ENCODE results near the gene ONECUT1. TPM values are rescaled to one million over a fixed set of nuclear protein-coding genes. Genes with fewer than 3 reads are reported as not detected.
A peak's percentile ranks its signal among the peaks of the same experiment; 100 is the strongest.

ONECUT1 gene
- total RNA-seq, 1 experiment from 2014 or later, result 35.9 TPM

DNA sequence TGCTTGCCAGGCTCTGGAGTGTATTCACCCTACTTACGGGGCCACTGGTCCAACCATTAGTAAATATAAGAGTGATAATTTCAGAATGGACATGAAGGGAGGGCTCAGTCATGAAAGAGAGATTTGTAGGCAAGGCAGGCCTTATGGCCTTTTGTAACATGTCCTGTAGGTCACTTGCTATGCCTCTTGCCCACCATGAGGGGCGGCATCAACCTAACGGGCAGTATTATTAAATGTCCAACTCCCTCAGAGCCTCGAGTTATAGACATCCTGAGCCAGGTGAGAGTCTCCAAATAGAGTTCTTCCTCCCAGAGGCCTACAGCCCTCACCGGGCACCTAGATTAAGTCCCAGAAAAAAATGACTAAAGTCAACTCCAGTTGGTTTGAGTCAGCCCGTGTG is 30.2 kb downstream of the ONECUT1 start:
- no peak for DNase-seq (ENCODE audit: low spot score)
- TF ChIP-seq ZNF425 (CRISPR knock-in tag; conservative IDR thresholded peaks at IDR 0.05) (no peak), TEAD1 (CRISPR knock-in tag; IDR thresholded peaks at IDR 0.05) (no peak), FOXK1 (CRISPR knock-in tag; IDR thresholded peaks at IDR 0.05) (no peak), NFYB (CRISPR knock-in tag; conservative IDR thresholded peaks at IDR 0.05; ENCODE audit: low read depth) (no peak), PRRX2 (CRISPR knock-in tag; IDR thresholded peaks at IDR 0.05) (no peak), CREB1 (CRISPR knock-in tag; IDR thresholded peaks at IDR 0.05) (no peak), CTCF (IDR thresholded peaks at IDR 0.05) (0 out of 2 replicates have a peak, but pooled peaks have one; percentile 20), HMGA2 (CRISPR knock-in tag; IDR thresholded peaks at IDR 0.05) (no peak)
- Mint-ChIP-seq H3K9me3 (no peaks in the 10 kb centered on the region), H3K4me3 (no peak overlapping the region), H3K36me3 (peaks cover 62% of the 10 kb centered on the region), H3K4me1 (peaks cover 19% of the 10 kb centered on the region), H3K27me3 (ENCODE audit: low read depth) (no peaks in the 10 kb centered on the region), H3K27ac (no peak overlapping the region)
- ATAC-seq, result peak; percentile 62; the same call in 1 of the 2 replicates
- ChIA-PET POLR2A (interaction anchor here (0.5 kb wide), 1 partner anchor 17 kb away, joined by 3 read pairs; no protein-coding TSS in a partner anchor), CTCF (no interaction called here)

DNA sequence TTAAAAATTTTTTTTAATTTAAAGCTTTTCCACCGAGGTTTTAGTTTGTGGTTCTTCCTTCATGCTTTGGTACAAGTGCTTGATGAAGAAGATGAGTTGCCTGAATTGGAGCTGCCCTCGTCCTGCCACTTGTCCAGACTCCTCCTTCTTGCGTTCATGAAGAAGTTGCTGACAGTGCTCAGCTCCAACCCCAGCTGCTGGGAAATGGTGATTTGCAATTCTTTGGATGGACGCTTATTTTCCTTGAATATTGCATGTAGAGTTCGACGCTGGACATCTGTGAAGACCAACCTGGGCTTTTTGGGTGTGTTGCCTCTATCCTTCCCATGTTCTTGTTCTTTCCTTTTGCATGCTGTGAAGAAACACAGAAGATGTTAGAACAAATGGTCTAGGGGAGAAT is 32.6 kb downstream of the ONECUT1 start:
- peaks cover 35% of the 10 kb centered on the region for H3K4me1 Mint-ChIP-seq
- H3K36me3 Mint-ChIP-seq, result peaks cover 54% of the 10 kb centered on the region
- H3K27me3 Mint-ChIP-seq (ENCODE audit: low read depth), result no peaks in the 10 kb centered on the region
- no peaks in the 10 kb centered on the region for H3K9me3 Mint-ChIP-seq
- POLR2A ChIA-PET, result no interaction called here
- DNase-seq (ENCODE audit: low spot score) (no peak), ATAC-seq (no peak)
- no peak overlapping the region for H3K4me3 Mint-ChIP-seq
- CTCF ChIA-PET, result interaction anchor here (1.5 kb wide), 1 partner anchor 9 kb away, joined by 4 read pairs; no protein-coding TSS in a partner anchor
- no peak overlapping the region for H3K27ac Mint-ChIP-seq
- TF ChIP-seq TEAD4 (CRISPR knock-in tag; IDR thresholded peaks at IDR 0.05) (no peak), ZNF138 (CRISPR knock-in tag; conservative IDR thresholded peaks at IDR 0.05) (no peak), ZNF512 (CRISPR knock-in tag; IDR thresholded peaks at IDR 0.05; ENCODE audit: borderline replicate concordance) (no peak), PREB (CRISPR knock-in tag; IDR thresholded peaks at IDR 0.05; ENCODE audit: borderline replicate concordance) (no peak), ELF4 (CRISPR knock-in tag; IDR thresholded peaks at IDR 0.05; ENCODE audit: low read depth) (no peak), SOX15 (CRISPR knock-in tag; IDR thresholded peaks at IDR 0.05) (no peak), EMX1 (CRISPR knock-in tag; IDR thresholded peaks at IDR 0.05) (no peak), RELA (CRISPR knock-in tag; IDR thresholded peaks at IDR 0.05; ENCODE audit: borderline replicate concordance) (no peak), ZNF532 (CRISPR knock-in tag; IDR thresholded peaks at IDR 0.05; ENCODE audit: borderline replicate concordance) (no peak), ZNF281 (CRISPR knock-in tag; IDR thresholded peaks at IDR 0.05) (no peak)
- TF ChIP-seq, protein P1, sequence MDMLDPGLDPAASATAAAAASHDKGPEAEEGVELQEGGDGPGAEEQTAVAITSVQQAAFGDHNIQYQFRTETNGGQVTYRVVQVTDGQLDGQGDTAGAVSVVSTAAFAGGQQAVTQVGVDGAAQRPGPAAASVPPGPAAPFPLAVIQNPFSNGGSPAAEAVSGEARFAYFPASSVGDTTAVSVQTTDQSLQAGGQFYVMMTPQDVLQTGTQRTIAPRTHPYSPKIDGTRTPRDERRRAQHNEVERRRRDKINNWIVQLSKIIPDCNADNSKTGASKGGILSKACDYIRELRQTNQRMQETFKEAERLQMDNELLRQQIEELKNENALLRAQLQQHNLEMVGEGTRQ (CRISPR knock-in tag; IDR thresholded peaks at IDR 0.05), result no peak
